HG03342 (cell line): ENCODE results near the gene SPATA33.
"Not testable (repeated sequence)": the region's sequence is repeated elsewhere in the genome, so short reads cannot be mapped to it uniquely, and the experiment has no call there.

Source experiments
- ATAC-seq: cut with Tn5 transposase; IDR thresholded peaks from one replicate; pipeline ENCODE4 v1.9.1; 2021; ENCODE audit warnings: mild to moderate bottlenecking, moderate library complexity; ENCODE audit not compliant: unreplicated experiment

Gene SPATA33

DNA sequence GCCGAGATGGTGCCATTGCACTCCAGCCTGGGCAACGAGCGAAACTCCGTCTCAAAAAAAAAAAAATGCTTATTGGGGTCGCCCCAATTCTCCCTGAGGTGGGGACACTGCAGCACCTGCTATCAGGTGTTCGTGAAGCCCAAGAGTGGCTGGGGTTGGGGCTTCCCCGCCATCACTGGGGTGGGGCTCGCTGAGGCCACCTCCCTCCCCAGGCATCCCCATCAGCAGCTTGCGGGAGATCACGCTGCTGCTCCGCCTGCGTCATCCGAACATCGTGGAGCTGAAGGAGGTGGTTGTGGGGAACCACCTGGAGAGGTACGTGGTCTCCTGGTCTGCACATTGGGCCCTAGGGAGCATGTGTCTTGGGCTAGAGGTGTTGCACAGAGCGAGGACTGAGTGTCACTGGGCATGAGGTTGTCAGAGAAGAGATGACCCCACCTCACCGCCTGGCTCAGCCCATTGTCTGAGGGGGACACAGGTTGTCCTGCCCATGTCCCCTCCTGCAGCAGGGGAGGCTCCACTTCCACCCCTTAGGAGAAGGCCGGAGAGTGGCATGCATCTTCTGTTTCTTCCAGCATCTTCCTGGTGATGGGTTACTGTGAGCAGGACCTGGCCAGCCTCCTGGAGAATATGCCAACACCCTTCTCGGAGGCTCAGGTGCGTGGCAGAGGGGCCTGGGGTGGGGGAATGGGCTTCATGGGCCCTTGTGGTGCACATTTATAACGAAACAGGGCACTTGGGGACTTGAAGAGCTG, 33.8 kb downstream of the SPATA33 start:
- ATAC-seq = no peak

DNA sequence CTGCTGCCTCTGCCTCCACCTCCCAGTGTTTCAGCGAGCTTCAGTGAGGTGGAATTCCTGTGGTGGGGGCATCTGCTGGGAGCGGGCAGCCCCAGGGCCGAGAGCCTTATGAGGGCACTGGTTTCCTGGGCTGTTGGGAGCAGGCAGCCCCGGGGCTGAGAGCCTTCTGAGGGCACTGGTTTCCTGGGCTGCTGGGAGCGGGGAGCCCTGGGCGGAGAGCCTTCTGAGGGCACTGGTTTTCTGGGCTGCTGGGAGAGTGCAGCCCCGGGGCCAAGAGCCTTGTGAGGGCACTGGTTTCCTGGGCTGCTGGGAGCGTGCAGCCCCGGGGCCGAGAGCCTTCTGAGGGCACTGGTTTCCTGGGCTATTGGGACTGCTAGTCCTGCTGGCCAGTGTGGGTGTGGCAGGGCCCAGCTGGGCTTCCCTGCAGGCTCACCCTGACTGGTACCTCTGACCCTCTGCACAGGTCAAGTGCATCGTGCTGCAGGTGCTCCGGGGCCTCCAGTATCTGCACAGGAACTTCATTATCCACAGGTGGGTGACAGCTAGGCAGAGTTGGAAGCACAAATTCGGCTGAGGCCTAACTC, 34.4 kb downstream of the SPATA33 start:
- ATAC-seq = no peak

DNA sequence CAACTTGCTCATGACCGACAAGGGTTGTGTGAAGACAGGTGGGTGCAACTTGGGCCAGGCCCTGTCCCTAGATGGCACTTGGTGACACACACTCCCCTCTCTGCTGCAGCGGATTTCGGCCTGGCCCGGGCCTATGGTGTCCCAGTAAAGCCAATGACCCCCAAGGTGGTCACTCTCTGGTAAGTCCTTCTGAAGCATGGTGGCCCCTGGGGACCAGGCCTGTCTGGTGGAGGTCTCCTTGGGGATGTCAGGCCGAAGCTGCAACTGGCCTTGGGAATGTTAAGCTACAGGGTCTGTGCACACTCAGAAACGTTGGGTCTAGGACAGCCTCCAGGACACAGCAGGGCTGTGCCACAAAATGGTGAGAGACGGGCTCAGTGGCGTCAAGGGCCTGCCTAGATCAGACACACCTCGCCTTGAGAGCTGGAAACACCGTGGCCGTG, 35.7 kb downstream of the SPATA33 start:
- no peak for ATAC-seq

DNA sequence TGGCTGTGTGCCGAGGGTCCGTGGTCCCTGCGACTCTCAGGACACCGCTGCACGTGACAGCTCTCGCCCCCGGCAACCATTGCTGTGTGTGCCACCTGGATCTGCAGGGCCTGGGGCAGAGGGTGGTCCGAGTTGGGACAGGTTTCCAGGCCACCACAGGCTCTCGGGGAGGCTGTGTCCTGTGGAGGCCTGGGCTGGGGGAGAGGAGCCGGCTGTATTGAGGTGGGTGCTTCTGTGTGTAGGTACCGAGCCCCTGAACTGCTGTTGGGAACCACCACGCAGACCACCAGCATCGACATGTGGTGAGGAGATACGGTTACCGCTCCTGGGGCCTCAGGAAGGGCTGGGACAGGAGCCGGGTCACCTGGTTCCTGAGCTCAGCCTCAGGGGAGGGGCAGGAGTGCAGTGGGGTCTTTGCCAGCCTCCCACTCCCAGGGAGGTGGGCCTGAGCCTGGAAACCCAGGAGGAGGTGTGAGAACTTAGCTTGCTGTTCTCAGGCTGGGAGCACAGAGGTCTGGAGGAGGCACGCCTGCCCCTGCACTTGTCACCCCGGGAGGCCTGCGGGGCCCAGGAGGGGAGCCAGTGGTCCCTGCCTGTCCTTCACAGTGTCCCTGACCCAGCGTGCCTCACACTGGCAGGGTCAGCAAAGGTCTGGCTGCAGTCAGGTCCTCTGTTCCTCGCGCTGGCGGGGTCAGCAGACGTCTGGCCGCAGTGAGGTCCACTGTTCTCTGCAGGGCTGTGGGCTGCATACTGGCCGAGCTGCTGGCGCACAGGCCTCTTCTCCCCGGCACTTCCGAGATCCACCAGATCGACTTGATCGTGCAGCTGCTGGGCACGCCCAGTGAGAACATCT, 36.5 kb downstream of the SPATA33 start:
- no peak for ATAC-seq

DNA sequence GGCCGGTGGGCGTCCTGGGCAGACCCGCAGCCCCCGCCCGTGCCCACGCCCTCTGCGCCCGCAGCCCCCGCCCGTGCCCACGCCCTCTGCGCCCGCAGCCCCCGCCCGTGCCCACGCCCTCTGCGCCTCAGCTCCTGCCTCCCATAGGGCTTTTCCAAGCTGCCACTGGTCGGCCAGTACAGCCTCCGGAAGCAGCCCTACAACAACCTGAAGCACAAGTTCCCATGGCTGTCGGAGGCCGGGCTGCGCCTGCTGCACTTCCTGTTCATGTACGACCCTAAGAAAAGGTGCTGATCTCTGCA, 37.1 kb downstream of the SPATA33 start:
- not testable (repeated sequence) for ATAC-seq

DNA sequence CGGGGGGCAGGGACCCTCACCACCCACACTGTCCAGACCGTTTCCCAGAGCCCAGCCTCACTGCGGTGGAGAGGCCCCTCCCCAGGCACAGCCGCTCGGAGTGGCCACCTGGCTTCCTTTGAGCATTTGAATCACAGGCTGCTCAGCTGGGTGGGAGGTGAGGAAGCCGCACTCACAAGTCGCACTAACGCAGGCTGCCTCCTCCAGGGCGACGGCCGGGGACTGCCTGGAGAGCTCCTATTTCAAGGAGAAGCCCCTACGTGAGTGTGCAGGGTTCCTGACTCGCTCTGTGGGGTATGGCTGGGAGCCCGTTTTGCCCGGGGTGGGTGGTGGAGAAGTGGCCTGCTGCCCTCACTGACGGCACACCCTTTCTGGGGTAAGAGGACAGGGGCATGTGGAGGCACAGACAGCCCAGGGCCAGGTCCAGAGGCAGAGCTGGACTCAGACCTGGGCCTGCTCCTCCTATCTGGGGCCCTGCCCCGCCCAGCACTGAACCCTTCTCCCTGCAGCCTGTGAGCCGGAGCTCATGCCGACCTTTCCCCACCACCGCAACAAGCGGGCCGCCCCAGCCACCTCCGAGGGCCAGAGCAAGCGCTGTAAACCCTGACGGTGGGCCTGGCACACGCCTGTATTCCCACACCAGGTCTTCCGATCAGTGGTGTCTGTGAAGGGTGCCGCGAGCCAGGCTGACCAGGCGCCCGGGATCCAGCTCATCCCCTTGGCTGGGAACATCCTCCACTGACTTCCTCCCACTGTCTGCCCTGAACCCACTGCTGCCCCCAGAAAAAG, 37.6 kb downstream of the SPATA33 start:
- ATAC-seq = no peak

DNA sequence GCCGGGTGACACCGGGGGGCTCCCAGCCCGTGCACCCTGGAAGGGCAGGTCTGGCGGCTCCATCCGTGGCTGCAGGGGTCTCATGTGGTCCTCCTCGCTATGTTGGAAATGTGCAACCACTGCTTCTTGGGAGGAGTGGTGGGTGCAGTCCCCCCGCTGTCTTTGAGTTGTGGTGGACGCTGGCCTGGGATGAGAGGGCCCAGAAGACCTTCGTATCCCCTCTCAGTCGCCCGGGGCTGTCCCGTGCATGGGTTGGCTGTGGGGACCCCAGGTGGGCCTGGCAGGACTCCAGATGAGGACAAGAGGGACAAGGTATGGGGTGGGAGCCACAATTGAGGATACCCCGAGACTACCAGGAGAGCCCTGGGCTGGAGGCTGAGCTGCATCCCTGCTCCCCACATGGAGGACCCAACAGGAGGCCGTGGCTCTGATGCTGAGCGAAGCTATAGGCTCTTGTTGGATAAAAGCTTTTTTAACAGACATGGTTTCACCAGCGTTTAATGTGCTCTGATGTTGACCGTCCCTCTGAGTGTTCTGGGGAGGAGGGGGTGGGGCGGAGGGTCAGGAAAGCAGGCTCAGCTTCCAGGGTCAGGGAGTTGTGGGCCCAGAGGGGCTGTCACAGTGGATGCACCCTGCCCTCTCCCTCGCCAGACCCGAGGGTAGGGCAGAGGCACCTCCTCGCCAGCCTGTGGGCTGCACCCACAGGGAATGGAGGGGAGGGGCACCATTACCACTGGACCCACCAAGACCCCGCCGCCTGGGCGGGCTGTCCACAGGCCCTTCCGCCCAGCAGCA, 38.4 kb downstream of the SPATA33 start:
- ATAC-seq = no peak

DNA sequence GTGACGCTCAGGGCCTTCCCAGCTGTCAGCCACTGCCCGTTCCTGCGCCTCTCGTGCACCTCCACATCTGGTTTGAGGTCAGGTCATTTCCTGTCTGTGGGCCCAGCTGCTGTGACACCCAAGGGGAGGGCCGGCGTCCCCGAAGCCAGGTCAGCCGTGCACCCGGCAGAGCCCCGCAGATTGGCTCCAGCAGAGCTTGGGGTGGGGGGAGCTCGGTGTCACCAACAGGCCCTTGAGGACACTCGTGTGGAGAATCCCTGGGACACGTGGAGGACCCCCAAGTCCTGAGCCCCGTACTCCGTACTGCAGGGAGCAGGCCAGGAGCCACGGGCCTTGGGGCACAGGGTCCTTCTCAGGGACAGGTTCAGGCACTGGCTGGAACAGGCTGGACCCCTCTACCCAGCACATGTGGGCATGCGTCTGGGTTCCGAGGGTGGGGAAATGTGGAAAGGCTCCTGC, 39.1 kb downstream of the SPATA33 start:
- no peak for ATAC-seq

DNA sequence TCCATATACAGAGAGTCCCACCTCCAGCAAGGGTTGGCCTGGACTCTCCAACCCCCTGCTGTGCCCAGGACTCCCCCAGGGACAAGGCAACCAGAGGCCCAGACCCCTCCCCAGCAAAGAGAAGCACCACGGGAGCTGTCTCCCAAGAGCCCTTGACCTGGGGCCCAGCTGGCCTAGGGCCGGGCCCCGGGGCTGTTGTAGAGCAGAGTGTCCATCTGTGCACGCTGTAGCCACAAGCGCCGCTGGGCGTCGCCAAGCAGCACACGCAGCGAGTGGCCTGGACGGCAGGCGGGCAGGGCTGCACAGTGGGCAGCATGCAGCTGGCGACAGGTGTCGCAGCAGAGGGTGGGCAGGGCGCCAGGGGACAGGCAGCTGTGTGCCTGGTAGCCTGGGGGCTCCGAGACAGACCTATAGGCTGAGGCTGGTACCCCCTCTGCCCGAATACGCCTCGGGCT, 39.6 kb downstream of the SPATA33 start:
- no peak for ATAC-seq

DNA sequence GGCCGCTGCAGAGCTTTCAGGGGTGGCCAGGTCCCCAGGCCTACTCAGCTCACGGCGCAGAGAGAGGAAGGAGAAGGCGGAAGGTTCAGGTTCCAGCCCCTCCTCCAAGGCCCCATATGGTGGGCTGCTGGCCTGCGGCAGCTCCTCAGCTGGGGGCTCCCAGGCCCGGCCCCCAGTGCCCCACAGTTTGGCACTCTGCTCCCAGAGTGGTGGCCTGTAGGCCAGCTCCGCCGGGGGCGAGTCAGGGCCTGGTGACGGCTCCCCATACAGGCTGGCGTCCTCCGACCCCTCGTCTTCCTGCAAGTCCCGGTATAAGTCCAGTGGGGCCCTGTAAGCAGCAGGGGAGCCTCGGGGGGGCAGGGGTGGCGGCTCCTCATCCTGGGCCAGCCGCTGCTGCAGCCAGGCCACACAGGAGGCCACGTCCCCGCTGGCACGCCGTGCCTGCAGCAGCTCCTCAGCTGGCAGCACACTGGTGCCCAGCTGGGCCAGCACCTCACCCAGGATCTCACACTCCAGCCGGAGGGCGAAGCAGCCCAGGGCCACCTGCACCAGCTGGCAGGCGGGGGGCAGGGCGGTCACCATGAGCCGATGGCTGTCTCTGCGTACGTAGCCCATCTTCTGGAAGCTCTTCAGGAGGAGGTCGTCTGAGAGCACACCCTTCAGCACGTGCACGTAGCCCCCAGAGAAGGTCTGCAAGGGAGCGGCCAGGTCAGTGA, 40.1 kb downstream of the SPATA33 start:
- no peak for ATAC-seq

DNA sequence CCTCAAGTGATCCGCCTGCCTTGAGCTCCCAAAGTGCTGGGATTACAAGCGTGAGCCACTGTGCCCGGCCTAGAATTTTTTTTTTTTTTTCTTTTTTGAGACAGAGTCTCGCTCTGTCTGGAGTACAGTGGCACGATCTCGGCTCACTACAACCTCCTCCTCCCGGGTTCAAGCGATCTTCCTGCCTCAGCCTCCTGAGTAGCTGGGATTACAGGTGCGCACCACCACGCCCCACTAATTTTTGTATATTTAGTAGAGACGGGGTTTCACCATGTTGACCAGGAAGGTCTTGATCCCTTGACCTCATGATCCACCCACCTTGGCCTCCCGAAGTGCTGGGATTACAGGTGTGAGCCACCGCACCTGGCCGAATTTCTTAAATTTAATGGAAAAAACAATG, 41.1 kb downstream of the SPATA33 start:
- ATAC-seq = not testable (repeated sequence)

DNA sequence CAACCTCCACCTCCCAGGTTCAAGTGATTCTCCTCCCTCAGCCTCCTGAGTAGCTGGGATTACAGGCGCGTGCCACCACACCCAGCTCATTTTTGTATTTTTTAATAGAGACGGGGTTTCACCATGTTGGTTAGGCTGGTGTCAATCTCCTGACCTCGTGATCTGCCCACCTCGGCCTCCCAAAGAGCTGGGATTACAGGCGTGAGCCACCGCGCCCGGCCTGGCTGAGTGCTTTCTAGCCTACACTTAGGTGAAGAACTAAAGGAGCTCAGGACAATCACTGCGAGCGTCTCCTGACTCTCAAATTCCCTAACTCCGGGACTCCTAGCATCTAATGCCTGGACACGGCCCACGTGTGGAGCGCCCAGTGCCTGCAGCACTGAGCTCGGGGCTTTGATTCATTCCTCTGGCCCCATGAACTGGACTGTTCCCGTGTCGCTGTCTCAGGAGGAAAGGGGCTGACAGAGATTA, 42.0 kb downstream of the SPATA33 start:
- not testable (repeated sequence) for ATAC-seq

DNA sequence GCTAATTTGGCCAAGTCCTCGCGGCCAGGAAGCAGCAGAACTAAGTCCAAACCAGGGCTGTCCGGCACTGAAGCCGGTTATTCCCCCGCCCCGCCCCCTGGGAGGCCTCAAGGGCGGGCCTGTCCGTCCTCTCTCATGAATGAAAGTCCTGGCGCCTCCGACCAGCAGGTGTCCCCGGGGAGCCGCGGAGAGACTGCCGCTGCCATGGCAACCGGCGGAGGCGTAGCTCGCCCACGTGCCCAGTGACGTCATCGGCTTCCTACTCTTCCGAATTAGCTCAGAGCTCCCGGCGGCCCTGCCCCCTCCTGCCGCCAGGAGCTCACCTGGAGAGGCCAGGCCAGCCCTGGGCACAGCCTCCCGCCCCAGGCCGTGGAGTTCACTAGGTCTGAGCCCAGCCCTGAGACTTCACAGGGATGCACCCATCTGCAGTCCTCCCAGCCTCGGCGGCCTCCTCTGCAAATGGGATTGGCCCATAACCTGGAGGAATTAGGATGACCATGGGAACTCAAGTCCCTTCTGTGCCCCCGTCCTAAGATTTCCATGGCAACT, 42.5 kb downstream of the SPATA33 start:
- peak; percentile 44 for ATAC-seq

DNA sequence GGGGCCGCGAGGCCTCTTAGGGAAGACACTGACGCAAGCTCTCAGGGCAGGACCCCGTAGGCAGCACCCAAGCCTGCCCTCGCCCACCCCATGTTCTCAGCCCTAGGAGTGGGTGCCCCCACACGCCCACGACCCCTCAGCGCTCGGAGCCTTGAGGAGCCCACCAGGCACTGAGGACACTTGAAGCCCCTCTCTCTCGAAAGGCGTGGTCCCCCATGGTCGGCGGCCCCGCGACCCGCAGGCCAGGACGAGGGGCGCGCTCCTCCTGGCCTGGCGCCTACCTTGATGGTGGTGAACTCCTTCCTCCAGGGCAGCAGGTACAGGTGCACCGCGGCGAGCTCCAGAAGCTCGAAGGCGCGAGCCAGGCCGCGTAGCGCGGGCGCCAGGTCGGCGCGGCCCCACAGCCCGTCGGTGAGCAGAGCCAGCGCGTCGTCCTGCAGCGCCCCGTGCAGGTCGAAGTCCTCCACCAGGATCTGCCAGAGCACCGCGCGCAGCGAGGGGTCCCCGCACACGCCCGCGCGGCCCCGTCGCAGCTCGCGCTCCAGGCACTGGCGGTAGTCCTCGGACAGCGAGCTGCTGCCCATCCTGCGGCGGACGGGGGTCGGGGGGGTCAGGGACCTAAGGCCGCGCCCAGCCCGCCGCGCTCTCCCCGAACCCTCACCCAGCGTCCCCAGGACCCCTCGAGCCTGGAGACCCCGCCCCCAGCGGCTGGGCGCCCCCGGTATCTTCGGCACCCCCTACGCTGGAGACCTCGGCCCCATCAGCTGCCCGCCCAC, 43.2 kb downstream of the SPATA33 start:
- ATAC-seq = no peak

DNA sequence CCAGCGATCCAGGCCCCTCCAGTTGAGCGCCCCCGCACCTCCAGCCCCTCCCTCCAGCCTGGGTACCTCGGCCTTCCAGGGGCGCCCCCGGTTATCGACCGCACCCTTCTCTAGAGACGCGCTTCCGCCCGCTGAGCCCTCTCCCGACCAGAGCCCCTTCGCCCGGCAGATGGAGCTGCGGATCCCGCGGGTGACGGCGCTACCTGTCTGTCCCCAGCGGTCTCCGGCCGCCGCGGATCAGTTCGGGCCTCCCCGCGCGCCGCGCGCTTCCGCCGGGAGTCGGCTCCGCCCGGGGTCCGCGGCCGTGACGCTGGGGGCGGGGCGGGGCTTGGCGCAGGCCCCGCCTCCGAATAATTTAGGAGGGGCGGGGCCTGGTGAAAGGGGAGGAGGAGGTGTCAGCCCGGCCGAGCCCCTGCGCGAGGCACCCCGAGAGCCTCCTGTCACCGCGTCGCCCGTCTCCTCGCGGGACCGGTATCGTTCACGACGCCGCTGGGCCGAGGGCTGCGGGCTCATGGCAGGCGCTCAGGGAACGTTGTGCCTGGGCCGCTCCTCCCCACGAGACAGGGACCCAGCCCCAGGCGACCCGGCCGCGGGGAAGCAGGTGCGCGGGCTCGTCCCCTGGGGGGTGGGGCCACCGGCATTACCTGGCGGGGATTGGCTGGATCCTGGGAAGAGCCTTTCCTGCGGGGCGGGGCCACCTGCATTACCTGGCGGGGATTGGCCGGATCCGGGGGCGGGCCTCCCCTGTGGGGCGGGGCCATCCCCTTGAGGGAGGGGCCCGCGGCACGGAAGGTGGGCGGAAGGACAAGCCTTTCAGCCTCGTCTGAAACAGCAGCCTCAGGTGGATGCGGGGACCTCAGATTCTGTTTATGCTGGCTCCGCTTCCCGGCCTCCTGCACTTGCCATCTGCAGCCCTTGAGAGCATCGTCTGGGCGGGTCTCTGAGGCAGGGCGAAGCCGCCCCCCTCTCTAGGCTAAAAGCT, 44.1 kb downstream of the SPATA33 start, which contains the start of gene SPATA2L:
TSS of gene SPATA2L (minus strand) at position 281 of the 982 bp plus-strand sequence. CDS start 473 bp downstream, outside the sequence.
- ATAC-seq = peak; percentile 59

DNA sequence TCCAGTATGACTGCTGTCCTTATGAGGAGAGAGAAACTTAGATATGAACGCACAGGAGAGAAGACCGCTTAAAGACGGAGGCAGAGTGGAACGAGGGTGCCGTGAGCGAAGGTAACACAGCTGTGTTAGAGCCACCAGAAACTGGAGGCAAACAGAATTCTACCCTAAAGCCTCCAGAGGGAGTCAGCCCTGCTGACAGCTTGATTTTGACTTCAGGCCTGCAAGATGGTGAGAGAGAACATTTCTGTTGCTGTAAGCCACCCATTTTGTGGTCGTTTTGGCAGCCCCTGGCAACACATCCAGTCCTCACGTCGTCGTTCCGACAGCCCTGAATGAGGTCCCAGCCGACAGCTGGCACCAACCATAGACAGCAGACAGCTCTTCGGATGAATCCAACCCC, 46.6 kb downstream of the SPATA33 start:
- ATAC-seq = no peak

DNA sequence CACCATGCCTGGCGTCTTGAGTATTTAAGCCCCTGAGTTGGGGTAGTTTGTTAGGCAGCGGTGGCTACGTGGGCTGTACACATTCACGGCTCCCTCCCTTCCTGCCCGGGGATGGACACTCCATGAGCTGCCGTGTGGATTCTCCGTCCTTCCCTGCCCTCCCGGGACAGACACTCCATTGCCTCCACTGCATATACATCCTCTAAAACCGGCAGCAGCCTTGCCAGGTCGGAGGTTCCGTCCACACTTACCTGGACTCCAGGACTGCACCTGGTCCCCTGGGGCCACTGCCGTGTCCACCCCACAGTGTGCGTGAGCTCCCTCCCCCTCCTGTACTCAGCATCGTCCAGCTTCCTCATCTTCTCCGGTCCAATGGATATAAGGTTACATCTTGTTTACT, 47.4 kb downstream of the SPATA33 start:
- ATAC-seq = no peak
